Brain microvascular endothelial cell (primary cell): ENCODE data around the gene PTGS1.
A peak's percentile ranks its signal among the peaks of the same experiment; 100 is the strongest.

Experiments used
- DNase-seq: peaks from one replicate; pipeline ENCODE4 v3.0.0-alpha.2; 2020
- H3K27ac ChIP-seq: fragments of 250-450 bp; sonication (Bioruptor Pico); 2 replicates; pipeline ENCODE4 v1.5.1; 2020; ENCODE audit warnings: mild to moderate bottlenecking, moderate library complexity
- H3K27me3 ChIP-seq: fragments of 250-450 bp; sonication (Bioruptor Pico); replicated peaks from 2 replicates; pipeline ENCODE4 v1.5.1; 2020; ENCODE audit warnings: mild to moderate bottlenecking
- H3K36me3 ChIP-seq: fragments of 250-450 bp; sonication (Bioruptor Pico); replicated peaks from 2 replicates; pipeline ENCODE4 v1.5.1; 2020; ENCODE audit warnings: mild to moderate bottlenecking
- H3K4me3 ChIP-seq: 2 replicates; pipeline ENCODE4 v1.5.1; 2011; ENCODE audit warnings: low read depth, mild to moderate bottlenecking, control low read depth, low read length, moderate library complexity
- in situ Hi-C: cut with HindIII; loops from 2 replicates; pipeline ENCODE4 v1.10.0; 2017; ENCODE audit warnings: low sequenced_read_pairs, low pct_ligation_motif_present
- TF ChIP-seq, protein P1 (sequence below): IDR thresholded peaks from 2 replicates; pipeline ENCODE4 v1.5.1; 2011; ENCODE audit warnings: low read depth, mild to moderate bottlenecking, moderate library complexity, low read length, control low read depth, inconsistent platforms; ENCODE audit errors: missing control alignments

PTGS1 gene

GRCh38 chr9:122349201-122349600 lies 21.6 kb upstream of the PTGS1 start:
- H3K27ac ChIP-seq, result no peak overlapping the region
- no peaks in the 10 kb centered on the region for H3K36me3 ChIP-seq
- in situ Hi-C loops, result no loop called here
- H3K27me3 ChIP-seq, result no peaks in the 10 kb centered on the region
- DNase-seq, result no peak
- TF ChIP-seq, protein P1, sequence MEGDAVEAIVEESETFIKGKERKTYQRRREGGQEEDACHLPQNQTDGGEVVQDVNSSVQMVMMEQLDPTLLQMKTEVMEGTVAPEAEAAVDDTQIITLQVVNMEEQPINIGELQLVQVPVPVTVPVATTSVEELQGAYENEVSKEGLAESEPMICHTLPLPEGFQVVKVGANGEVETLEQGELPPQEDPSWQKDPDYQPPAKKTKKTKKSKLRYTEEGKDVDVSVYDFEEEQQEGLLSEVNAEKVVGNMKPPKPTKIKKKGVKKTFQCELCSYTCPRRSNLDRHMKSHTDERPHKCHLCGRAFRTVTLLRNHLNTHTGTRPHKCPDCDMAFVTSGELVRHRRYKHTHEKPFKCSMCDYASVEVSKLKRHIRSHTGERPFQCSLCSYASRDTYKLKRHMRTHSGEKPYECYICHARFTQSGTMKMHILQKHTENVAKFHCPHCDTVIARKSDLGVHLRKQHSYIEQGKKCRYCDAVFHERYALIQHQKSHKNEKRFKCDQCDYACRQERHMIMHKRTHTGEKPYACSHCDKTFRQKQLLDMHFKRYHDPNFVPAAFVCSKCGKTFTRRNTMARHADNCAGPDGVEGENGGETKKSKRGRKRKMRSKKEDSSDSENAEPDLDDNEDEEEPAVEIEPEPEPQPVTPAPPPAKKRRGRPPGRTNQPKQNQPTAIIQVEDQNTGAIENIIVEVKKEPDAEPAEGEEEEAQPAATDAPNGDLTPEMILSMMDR, result no peak
- H3K4me3 ChIP-seq, result no peak overlapping the region

- no peak overlapping the region for H3K27ac ChIP-seq
- TF ChIP-seq, protein P1, result peak; percentile 96
- peak; percentile 58 for DNase-seq
- no peaks in the 10 kb centered on the region for H3K36me3 ChIP-seq
- in situ Hi-C loops, result no loop called here
- H3K27me3 ChIP-seq, result no peaks in the 10 kb centered on the region
- H3K4me3 ChIP-seq, result no peak overlapping the region
These were observed 20.1 kb upstream of the PTGS1 start for GRCh38 chr9:122350577-122351355.

- Histone ChIP-seq H3K4me3 (no peak overlapping the region), H3K27me3 (no peaks in the 10 kb centered on the region), H3K36me3 (no peaks in the 10 kb centered on the region), H3K27ac (no peak overlapping the region)
- no peak for DNase-seq
- TF ChIP-seq, protein P1, result no peak
- in situ Hi-C loops, result no loop called here
These were observed 16.2 kb upstream of the PTGS1 start for GRCh38 chr9:122354536-122355199.

GRCh38 chr9:122355336-122355875 lies 15.4 kb upstream of the PTGS1 start:
- Histone ChIP-seq H3K27ac (no peak overlapping the region), H3K36me3 (no peaks in the 10 kb centered on the region), H3K4me3 (no peak overlapping the region), H3K27me3 (no peaks in the 10 kb centered on the region)
- DNase-seq, result no peak
- in situ Hi-C loops, result no loop called here
- TF ChIP-seq, protein P1, result no peak

DNA sequence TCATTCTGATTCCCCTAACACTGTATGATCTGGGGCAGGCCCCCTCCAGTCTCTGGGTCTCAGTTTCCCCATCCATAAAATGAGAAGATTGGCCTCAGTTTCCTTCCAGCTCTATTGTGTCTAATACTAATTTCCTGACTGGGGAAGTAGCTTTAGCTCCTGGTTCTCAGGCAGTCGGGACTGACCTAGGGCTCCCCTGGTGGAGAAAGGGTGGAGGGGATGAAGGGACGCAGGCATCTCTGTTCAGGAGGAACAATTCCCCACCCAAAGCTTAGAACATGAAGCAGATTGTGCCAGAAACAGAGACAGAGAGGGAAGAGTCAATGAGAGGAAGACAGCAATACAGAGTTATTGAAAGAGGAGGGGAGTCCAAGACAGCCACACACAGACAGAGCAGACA lies 14.2 kb upstream of the PTGS1 start:
- no peak overlapping the region for H3K27ac ChIP-seq
- H3K4me3 ChIP-seq, result no peak overlapping the region
- DNase-seq, result no peak
- H3K27me3 ChIP-seq, result no peaks in the 10 kb centered on the region
- in situ Hi-C loops, result no loop called here
- TF ChIP-seq, protein P1, result peak; percentile 79
- no peaks in the 10 kb centered on the region for H3K36me3 ChIP-seq
